LNCaP clone FGC (cell line): ENCODE data around the gene SPG7.

ENCODE experiments used
- DNase-seq: peaks from one replicate; pipeline ENCODE4 v3.0.0-alpha.2; 2011; ENCODE audit warnings: low read depth
- H3K4me3 ChIP-seq: 2 replicates; pipeline ENCODE4 v1.5.1; 2011; ENCODE audit warnings: mild to moderate bottlenecking, low read depth, low read length, control low read depth
- TF ChIP-seq, protein P1 (sequence below): IDR thresholded peaks from 2 replicates; pipeline ENCODE4 v1.5.1; 2012; ENCODE audit warnings: mild to moderate bottlenecking; ENCODE audit not compliant: control insufficient read depth, insufficient read depth; ENCODE audit errors: extremely low read depth

Gene SPG7

GRCh38 chr16:89550421-89551007 lies 42.3 kb downstream of the SPG7 start:
- TF ChIP-seq, protein P1, sequence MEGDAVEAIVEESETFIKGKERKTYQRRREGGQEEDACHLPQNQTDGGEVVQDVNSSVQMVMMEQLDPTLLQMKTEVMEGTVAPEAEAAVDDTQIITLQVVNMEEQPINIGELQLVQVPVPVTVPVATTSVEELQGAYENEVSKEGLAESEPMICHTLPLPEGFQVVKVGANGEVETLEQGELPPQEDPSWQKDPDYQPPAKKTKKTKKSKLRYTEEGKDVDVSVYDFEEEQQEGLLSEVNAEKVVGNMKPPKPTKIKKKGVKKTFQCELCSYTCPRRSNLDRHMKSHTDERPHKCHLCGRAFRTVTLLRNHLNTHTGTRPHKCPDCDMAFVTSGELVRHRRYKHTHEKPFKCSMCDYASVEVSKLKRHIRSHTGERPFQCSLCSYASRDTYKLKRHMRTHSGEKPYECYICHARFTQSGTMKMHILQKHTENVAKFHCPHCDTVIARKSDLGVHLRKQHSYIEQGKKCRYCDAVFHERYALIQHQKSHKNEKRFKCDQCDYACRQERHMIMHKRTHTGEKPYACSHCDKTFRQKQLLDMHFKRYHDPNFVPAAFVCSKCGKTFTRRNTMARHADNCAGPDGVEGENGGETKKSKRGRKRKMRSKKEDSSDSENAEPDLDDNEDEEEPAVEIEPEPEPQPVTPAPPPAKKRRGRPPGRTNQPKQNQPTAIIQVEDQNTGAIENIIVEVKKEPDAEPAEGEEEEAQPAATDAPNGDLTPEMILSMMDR, result no peak
- no peak for DNase-seq
- H3K4me3 ChIP-seq, result no peak overlapping the region

- no peak for DNase-seq
- TF ChIP-seq, protein P1, result no peak
- H3K4me3 ChIP-seq, result no peak overlapping the region
These were observed 44.1 kb downstream of the SPG7 start for GRCh38 chr16:89552329-89552728.

DNA sequence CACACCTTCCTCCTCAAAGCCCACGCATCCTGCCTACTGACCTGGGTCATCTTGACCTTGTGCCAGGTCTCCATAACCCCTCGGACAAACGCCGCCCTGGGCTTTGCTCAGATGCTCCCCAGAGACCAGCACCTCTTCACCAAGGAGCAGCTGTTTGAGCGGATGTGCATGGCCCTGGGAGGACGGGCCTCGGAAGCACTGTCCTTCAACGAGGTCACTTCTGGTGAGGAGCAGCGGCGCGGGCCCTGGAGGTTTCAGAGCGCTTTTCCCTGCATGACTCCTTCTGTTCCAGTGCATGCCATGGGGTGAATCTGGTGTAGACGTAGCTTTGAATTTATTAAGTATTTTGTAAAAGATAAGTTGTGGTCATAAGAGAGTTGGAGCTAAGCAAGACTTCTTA lies 44.7 kb downstream of the SPG7 start:
- H3K4me3 ChIP-seq, result no peak overlapping the region
- DNase-seq, result no peak
- TF ChIP-seq, protein P1, result no peak

GRCh38 chr16:89553733-89554132 lies 45.5 kb downstream of the SPG7 start:
- TF ChIP-seq, protein P1, result no peak
- no peak overlapping the region for H3K4me3 ChIP-seq
- DNase-seq, result no peak

DNA sequence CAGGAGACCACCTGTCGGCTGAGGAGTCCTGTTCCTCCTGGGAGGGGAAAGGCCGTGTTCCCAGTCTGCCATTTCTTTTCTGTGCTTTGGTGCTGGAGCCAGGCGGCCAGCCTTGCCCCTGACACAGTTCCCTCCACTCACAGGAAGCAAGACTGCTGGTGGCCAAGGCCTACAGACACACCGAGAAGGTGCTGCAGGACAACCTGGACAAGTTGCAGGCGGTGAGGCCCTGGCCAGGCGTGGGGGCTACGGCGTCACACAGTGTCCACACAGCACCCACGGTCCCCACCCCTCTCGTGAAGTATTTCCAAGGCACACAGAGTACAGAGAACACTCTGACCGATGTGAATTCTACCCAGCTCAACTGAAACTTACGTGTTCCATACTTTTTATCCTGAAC lies 46.1 kb downstream of the SPG7 start:
- H3K4me3 ChIP-seq, result no peak overlapping the region
- TF ChIP-seq, protein P1, result no peak
- no peak for DNase-seq

DNA sequence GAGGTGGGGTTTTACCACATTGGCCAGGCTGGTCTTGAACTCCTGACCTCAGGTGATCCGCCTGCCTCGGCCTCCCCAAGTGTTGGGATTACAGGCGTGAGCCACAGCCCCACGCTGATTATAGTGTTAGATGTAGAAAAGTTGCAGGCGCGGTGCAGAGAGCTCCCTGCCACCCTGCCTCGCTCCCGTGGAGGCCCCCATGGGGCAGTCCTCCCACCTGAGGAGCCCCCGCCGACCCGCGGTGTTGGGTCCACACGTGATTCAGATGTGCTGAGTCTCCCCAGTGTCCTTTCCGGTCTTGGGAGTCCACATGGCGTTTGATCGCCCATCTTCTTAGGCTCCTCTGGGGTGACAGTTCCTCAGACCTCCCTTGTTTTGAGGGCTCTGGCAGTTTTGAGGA lies 47.1 kb downstream of the SPG7 start:
- no peak overlapping the region for H3K4me3 ChIP-seq
- no peak for DNase-seq
- TF ChIP-seq, protein P1, result no peak

GRCh38 chr16:89555780-89556179 lies 47.6 kb downstream of the SPG7 start:
- TF ChIP-seq, protein P1, result no peak
- no peak overlapping the region for H3K4me3 ChIP-seq
- DNase-seq, result no peak
